ENCODE results near the gene PICALM. TPM values are rescaled to one million over a fixed set of nuclear protein-coding genes. Genes with fewer than 3 reads are reported as not detected.
A peak's percentile ranks its signal among the peaks of the same experiment; 100 is the strongest.
"Not testable (repeated sequence)": the region's sequence is repeated elsewhere in the genome, so short reads cannot be mapped to it uniquely, and the experiment has no call there.

The PICALM gene
- total RNA-seq, 1 donor from 2014 or later = 328 TPM

DNA sequence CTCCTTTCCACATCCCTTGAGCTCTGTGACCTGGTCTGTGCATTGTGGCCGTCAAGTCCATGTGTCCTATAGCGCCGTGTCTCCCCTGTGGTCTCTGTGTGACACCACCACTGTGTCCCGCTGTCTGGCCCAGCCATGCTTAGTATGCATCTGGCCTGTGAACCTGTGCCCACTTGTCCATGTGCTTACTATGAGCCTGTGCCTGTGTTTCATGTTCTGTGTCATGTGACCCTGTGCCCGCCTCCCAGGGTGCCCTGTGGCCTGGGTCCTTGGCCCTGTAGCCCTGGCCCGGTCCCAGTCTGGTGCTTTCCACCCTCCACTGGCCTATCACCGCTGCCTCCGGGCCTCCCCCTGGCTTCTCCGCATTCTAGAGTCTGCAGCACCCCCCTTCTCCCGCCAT, 133.1 kb downstream of the PICALM start:
- Mint-ChIP-seq H3K27me3 (ENCODE audit: low read depth) (no peaks in the 10 kb centered on the region), H3K36me3 (ENCODE audit: low read depth) (peaks cover 2% of the 10 kb centered on the region), H3K27ac (ENCODE audit: unreplicated experiment) (no peak overlapping the region), H3K9me3 (ENCODE audit: low read depth) (no peaks in the 10 kb centered on the region), H3K4me3 (ENCODE audit: unreplicated experiment) (no peak overlapping the region), H3K4me1 (ENCODE audit: low read depth) (no peaks in the 10 kb centered on the region)
- peak; percentile 90 for DNase-seq (ENCODE audit: low spot score)
- no peak for TF ChIP-seq CTCF (IDR thresholded peaks at IDR 0.05)

- no peak for TF ChIP-seq CTCF (IDR thresholded peaks at IDR 0.05)
- peaks cover 6% of the 10 kb centered on the region for H3K36me3 Mint-ChIP-seq (ENCODE audit: low read depth)
- H3K4me3 Mint-ChIP-seq (ENCODE audit: unreplicated experiment) = no peak overlapping the region
- no peaks in the 10 kb centered on the region for H3K4me1 Mint-ChIP-seq (ENCODE audit: low read depth)
- peaks cover 9% of the 10 kb centered on the region for H3K9me3 Mint-ChIP-seq (ENCODE audit: low read depth)
- peak; percentile 68 for DNase-seq (ENCODE audit: low spot score)
- no peak overlapping the region for H3K27ac Mint-ChIP-seq (ENCODE audit: unreplicated experiment)
- no peaks in the 10 kb centered on the region for H3K27me3 Mint-ChIP-seq (ENCODE audit: low read depth)
Measured at GRCh38 chr11:85934596-85935169, 134.2 kb downstream of the PICALM start.

DNA sequence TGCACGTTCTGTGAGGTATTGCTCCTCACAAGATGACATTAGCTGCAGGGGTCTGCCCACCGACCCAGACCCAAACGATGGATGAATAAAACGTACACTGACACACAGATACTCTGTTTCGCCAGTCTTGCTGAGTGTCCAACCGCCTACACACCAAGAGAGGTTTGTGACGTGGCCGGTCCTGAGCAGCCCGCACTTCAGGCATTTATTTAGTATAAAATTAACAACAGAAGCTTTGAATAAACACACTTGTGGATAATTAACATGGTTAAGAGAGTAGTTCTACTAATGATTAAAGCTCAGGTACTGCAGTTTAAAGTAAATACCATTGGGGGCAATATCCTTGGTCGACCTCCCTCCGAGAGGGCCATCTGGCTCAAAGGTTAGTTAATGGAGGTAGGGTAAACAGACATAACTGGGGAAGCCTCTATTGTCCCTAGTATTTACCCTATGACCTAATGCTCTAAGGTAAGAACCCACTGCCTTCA, 138.0 kb downstream of the PICALM start:
- peaks cover 20% of the 10 kb centered on the region for H3K9me3 Mint-ChIP-seq (ENCODE audit: low read depth)
- peaks cover 6% of the 10 kb centered on the region for H3K27me3 Mint-ChIP-seq (ENCODE audit: low read depth)
- H3K4me3 Mint-ChIP-seq (ENCODE audit: unreplicated experiment) = no peak overlapping the region
- H3K36me3 Mint-ChIP-seq (ENCODE audit: low read depth) = peaks cover 10% of the 10 kb centered on the region
- H3K4me1 Mint-ChIP-seq (ENCODE audit: low read depth) = no peaks in the 10 kb centered on the region
- no peak for TF ChIP-seq CTCF (IDR thresholded peaks at IDR 0.05)
- DNase-seq (ENCODE audit: low spot score) = no peak
- H3K27ac Mint-ChIP-seq (ENCODE audit: unreplicated experiment) = no peak overlapping the region

DNA sequence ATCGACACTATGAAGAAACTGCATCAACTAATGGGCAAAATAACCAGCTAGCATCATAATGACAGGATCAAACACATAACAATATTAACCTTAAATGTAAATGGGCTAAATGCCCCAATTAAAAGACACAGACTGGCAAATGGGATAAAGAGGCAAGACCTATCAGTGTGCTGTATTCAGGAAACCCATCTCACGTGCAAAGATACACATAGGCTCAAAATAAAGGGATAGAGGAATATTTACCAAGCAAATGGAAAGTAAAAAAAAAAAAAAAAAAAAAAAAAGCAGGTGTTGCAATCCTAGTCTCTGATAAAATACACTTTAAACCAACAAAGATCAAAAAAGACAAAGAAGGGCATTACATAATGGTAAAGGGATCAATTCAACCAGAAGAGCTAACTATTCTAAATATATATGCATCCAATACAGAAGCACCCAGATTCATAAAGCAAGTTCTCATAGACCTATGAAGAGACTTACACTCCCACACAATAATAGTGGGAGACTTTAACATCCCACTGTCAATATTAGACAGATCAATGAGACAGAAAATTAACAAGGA, 142.2 kb downstream of the PICALM start:
- H3K27me3 Mint-ChIP-seq (ENCODE audit: low read depth); H3K27ac Mint-ChIP-seq (ENCODE audit: unreplicated experiment); H3K4me3 Mint-ChIP-seq (ENCODE audit: unreplicated experiment); DNase-seq (ENCODE audit: low spot score); H3K4me1 Mint-ChIP-seq (ENCODE audit: low read depth): not testable (repeated sequence)
- peaks cover 11% of the 10 kb centered on the region for H3K36me3 Mint-ChIP-seq (ENCODE audit: low read depth)
- H3K9me3 Mint-ChIP-seq (ENCODE audit: low read depth) = peaks cover 20% of the 10 kb centered on the region

DNA sequence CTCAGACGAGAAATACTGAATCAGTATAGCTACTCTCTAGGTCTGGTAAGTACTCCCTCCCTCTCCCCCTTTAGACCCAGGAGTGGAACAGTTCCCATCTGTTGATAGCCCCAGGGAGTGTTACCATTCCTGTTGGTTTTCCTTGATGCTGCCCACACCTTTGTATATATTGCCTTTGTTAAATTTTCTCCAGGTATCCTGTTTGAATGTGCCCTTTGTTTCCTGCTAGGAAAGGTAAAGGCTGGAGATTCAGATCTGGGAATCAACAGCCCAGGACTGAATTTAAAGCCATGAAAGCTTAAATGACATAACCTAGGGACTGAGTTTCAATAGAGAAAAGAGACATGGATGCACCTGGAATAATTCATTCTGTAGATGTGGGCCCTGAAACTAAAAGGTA, 145.4 kb downstream of the PICALM start:
- no peak for DNase-seq (ENCODE audit: low spot score)
- no peak for TF ChIP-seq CTCF (IDR thresholded peaks at IDR 0.05)

GRCh38 chr11:85922367-85922766, 146.5 kb downstream of the PICALM start:
- Mint-ChIP-seq H3K4me1 (ENCODE audit: low read depth) (peaks cover 6% of the 10 kb centered on the region), H3K27me3 (ENCODE audit: low read depth) (peaks cover 7% of the 10 kb centered on the region), H3K36me3 (ENCODE audit: low read depth) (peaks cover 3% of the 10 kb centered on the region), H3K9me3 (ENCODE audit: low read depth) (peaks cover 2% of the 10 kb centered on the region), H3K27ac (ENCODE audit: unreplicated experiment) (no peak overlapping the region), H3K4me3 (ENCODE audit: unreplicated experiment) (no peak overlapping the region)
- no peak for TF ChIP-seq CTCF (IDR thresholded peaks at IDR 0.05)
- no peak for DNase-seq (ENCODE audit: low spot score)

More for the DNA sequence above, 145.4 kb downstream of the PICALM start:
- H3K36me3 Mint-ChIP-seq (ENCODE audit: low read depth) = peaks cover 5% of the 10 kb centered on the region
- H3K4me3 Mint-ChIP-seq (ENCODE audit: unreplicated experiment) = no peak overlapping the region
- no peak overlapping the region for H3K27ac Mint-ChIP-seq (ENCODE audit: unreplicated experiment)
- H3K9me3 Mint-ChIP-seq (ENCODE audit: low read depth) = peaks cover 2% of the 10 kb centered on the region
- H3K27me3 Mint-ChIP-seq (ENCODE audit: low read depth) = peaks cover 9% of the 10 kb centered on the region
- H3K4me1 Mint-ChIP-seq (ENCODE audit: low read depth) = peaks cover 6% of the 10 kb centered on the region
